ENCODE measurements around the gene DLGAP1. TPM values are rescaled to one million over a fixed set of nuclear protein-coding genes. Genes with fewer than 3 reads are reported as not detected.

The DLGAP1 gene
- total and polyA plus RNA-seq, 2 of the 4 experiments (the other 2 are of a cell fraction), result under 0.01 to 0.09 TPM

- BruUV-seq (replicated peaks), result no TSS peak
- H2BK15ac ChIP-seq (ENCODE audit: low read depth, low read length), result no peak overlapping the region
- no peaks in the 10 kb centered on the region for H3K36me3 ChIP-seq (ENCODE audit: control insufficient read depth, insufficient read depth, low read length)
- H3K18ac ChIP-seq (ENCODE audit: low read depth, low read length), result no peak overlapping the region
- no peaks in the 10 kb centered on the region for H3K9me1 ChIP-seq (ENCODE audit: insufficient read depth, low read length)
- no peak overlapping the region for H3K23ac ChIP-seq (ENCODE audit: low read depth, low read length)
- H2AK9ac ChIP-seq (replicated peaks; ENCODE audit: low read depth, low read length, poor library complexity), result no peak overlapping the region
- no peaks in the 10 kb centered on the region for H3K9me3 ChIP-seq (ENCODE audit: control insufficient read depth, insufficient read depth, low read length)
- no peak overlapping the region for H3K4me2 ChIP-seq (ENCODE audit: low read depth, low read length)
- H2BK5ac ChIP-seq (ENCODE audit: low read depth, low read length, poor library complexity, severe bottlenecking), result no peak overlapping the region
- no peak overlapping the region for H2AFZ ChIP-seq (replicated peaks; ENCODE audit: low read length, poor library complexity)
- ATAC-seq (ENCODE audit: low read depth), result no peak
- POLR2A ChIA-PET (ENCODE audit: unreplicated experiment), result no interaction called here
- in situ Hi-C loops (cut with MboI; ENCODE audit: low sequenced_read_pairs) (no loop called here), dilution Hi-C loops (cut with HindIII; ENCODE audit: low sequenced_read_pairs, unreplicated experiment) (no loop called here), intact Hi-C loops (cut with micrococcal nuclease) (no loop called here)
- no peak overlapping the region for H3K4me3 ChIP-seq (ENCODE audit: insufficient read depth, low read depth, low read length)
- H3K9ac ChIP-seq (ENCODE audit: low read depth, low read length), result no peak overlapping the region
- no peak overlapping the region for H2AK5ac ChIP-seq (ENCODE audit: low read depth, low read length)
- no peaks in the 10 kb centered on the region for H4K20me1 ChIP-seq (ENCODE audit: insufficient read depth, low read length)
- H4K5ac ChIP-seq (ENCODE audit: low read depth, low read length), result no peak overlapping the region
- H4K91ac ChIP-seq (ENCODE audit: insufficient read depth, low read depth, low read length), result no peak overlapping the region
- no peaks in the 10 kb centered on the region; the same call in 1 of the 2 replicates for H3K27me3 ChIP-seq (ENCODE audit: control insufficient read depth, insufficient read depth, low read length)
- no CpG with 5 or more reads among the region's 6 CpGs for WGBS, 2 experiments (ENCODE audit: extremely low coverage in 2 of 2, insufficient read length in 1 of 2)
- H3K79me1 ChIP-seq (ENCODE audit: low read depth in 1 of 2, low read length in 2 of 2), result no peaks in the 10 kb centered on the region
- no peak overlapping the region for H3K14ac ChIP-seq (replicated peaks; ENCODE audit: low read depth, low read length)
- H3K4me1 ChIP-seq (ENCODE audit: control insufficient read depth, insufficient read depth, low read length), result no peaks in the 10 kb centered on the region
- no peak overlapping the region for H3K27ac ChIP-seq (ENCODE audit: insufficient read depth, low read length)
- no peak overlapping the region for H2BK20ac ChIP-seq (ENCODE audit: low read depth, low read length)
- no peak overlapping the region for H4K8ac ChIP-seq (ENCODE audit: low read depth in 2 of 2, low read length in 2 of 2)
- H3K4ac ChIP-seq (ENCODE audit: low read depth, low read length), result no peak overlapping the region
- H2BK120ac ChIP-seq (ENCODE audit: low read depth, low read length), result no peak overlapping the region
- no peak overlapping the region for H3K56ac ChIP-seq (ENCODE audit: extremely low read depth, insufficient read depth, low read length)
- TF ChIP-seq BHLHE40 (IDR thresholded peaks at IDR 0.05; ENCODE audit: low read depth, low read length) (no peak), USF2 (IDR thresholded peaks at IDR 0.05; ENCODE audit: low read depth, low read length) (no peak), MAZ (IDR thresholded peaks at IDR 0.05; ENCODE audit: borderline replicate concordance, low read depth, low read length) (no peak), POLR2A (IDR thresholded peaks at IDR 0.05; ENCODE audit: low read depth, low read length) (no peak), MXI1 (IDR thresholded peaks at IDR 0.05; ENCODE audit: borderline replicate concordance, low read depth, low read length) (no peak), RAD21 (IDR thresholded peaks at IDR 0.05; ENCODE audit: low read length) (no peak), RCOR1 (IDR thresholded peaks at IDR 0.05; ENCODE audit: insufficient replicate concordance, low read length) (no peak), NFE2L2 (IDR thresholded peaks at IDR 0.05; ENCODE audit: low read depth, low read length) (no peak), FOS (IDR thresholded peaks at IDR 0.05; ENCODE audit: low read depth, low read length) (no peak), RFX5 (IDR thresholded peaks at IDR 0.05; ENCODE audit: low read depth, low read length) (no peak), CTCF (conservative IDR thresholded peaks at IDR 0.05; ENCODE audit: low read depth, low read length) (no peak), ELK1 (IDR thresholded peaks at IDR 0.05; ENCODE audit: borderline replicate concordance, low read depth, low read length) (no peak), MAFK (IDR thresholded peaks at IDR 0.05; ENCODE audit: low read depth, low read length) (no peak), SMC3 (IDR thresholded peaks at IDR 0.05; ENCODE audit: low read depth, low read length) (no peak), CHD1 (IDR thresholded peaks at IDR 0.05; ENCODE audit: low read depth, low read length) (no peak), CEBPB (IDR thresholded peaks at IDR 0.05; ENCODE audit: low read depth, low read length) (no peak)
- no peak for DNase-seq
- CTCF ChIA-PET, result no interaction called here
These were observed 419.6 kb downstream of the DLGAP1 start for GRCh38 chr18:4035521-4035920.
